HG03439 (cell line): ENCODE results near the gene SFXN1.

ENCODE experiments used
- ATAC-seq: cut with Tn5 transposase; IDR thresholded peaks from one replicate; pipeline ENCODE4 v1.9.1; 2021; ENCODE audit warnings: mild to moderate bottlenecking, moderate library complexity; ENCODE audit not compliant: unreplicated experiment

The SFXN1 gene

GRCh38 chr5:175567954-175568353 lies 89.6 kb downstream of the SFXN1 start:
- no peak for ATAC-seq

GRCh38 chr5:175569701-175570100 lies 91.3 kb downstream of the SFXN1 start:
- no peak for ATAC-seq

GRCh38 chr5:175572886-175573285 lies 94.5 kb downstream of the SFXN1 start:
- ATAC-seq = no peak

- ATAC-seq = no peak
Measured at GRCh38 chr5:175573493-175574269, 95.3 kb downstream of the SFXN1 start.

- ATAC-seq = no peak
Measured at GRCh38 chr5:175575301-175575700, 96.9 kb downstream of the SFXN1 start.

- ATAC-seq = no peak
Measured at GRCh38 chr5:175576096-175576495, 97.7 kb downstream of the SFXN1 start.

- ATAC-seq = no peak
Measured at GRCh38 chr5:175576591-175576990, 98.2 kb downstream of the SFXN1 start.
